K562 (cell line): Measurements from ENCODE around the gene ARHGEF17. TPM values are rescaled to one million over a fixed set of nuclear protein-coding genes. Genes with fewer than 3 reads are reported as not detected.

Experiments used
- ATAC-seq: fragments of 200-7000 bp; cut with Tn5 transposase; 3 replicates; pipeline ENCODE4 v1.9.1; 2020; ENCODE audit warnings: moderate library complexity
- BruUV-seq: library from RNA; stranded (reverse); fragments of 400-500 nt; replicated peaks from 2 replicates; lab custom pipeline; 2021; lab: Mats Ljungman, UMichigan
- CTCF ChIA-PET: fragments of 300-600 bp; formaldehyde crosslinking; extraction: SDS; loops from one replicate; lab custom pipeline; 2021; ENCODE audit warnings: low intra/inter-chr PET ratio; lab: Yijun Ruan, JAX
- POLR2A ChIA-PET: fragments of 300-600, 350-650 bp; sonication (Branson Sonifier 250); formaldehyde crosslinking; extraction: SDS; loops from one replicate; lab custom pipeline; 2021; ENCODE audit warnings: antibody characterized with exemption, inconsistent platforms; lab: Yijun Ruan, JAX
- DNase-seq, 4 experiments: peaks; one replicate each; pipeline versions ENCODE4 v3.0.0 to v3.0.0-alpha.2; 2011 to 2018; ENCODE audit warnings: low spot score in 3 of 4, mixed read lengths in 3 of 4; ENCODE audit errors: extremely low read depth in 1 of 4
- FAIRE-seq: peaks from 2 replicates; lab custom pipeline; 2011; peaks lifted over from hg19 to GRCh38; lab: Jason Lieb, UNC
- H2AFZ ChIP-seq: 2 replicates; pipeline ENCODE4 v1.6.0; 2011; ENCODE audit warnings: low read depth, low read length, control low read depth, inconsistent platforms
- H3K27ac ChIP-seq: fragments of 200-600 bp; 3 replicates; pipeline ENCODE4 v1.8.0; 2011; ENCODE audit warnings: low read depth, mild to moderate bottlenecking, control low read depth, inconsistent platforms, low read length, moderate library complexity, mixed read lengths; ENCODE audit errors: extremely low read depth
- H3K27me3 ChIP-seq, 2 experiments: fragments of 300-600 bp in 1 of 2; 2 replicates in 1 of 2; 3 replicates in 1 of 2; pipeline versions ENCODE4 v1.6.0 to v1.8.0; 2011; ENCODE audit warnings: inconsistent platforms in 2 of 2, low read length in 2 of 2, mild to moderate bottlenecking in 1 of 2, mixed read lengths in 1 of 2, moderate library complexity in 1 of 2; ENCODE audit not compliant: control insufficient read depth in 2 of 2, insufficient read depth in 2 of 2
- H3K36me3 ChIP-seq: fragments of 300-600 bp; 3 replicates; pipeline ENCODE4 v1.8.0; 2011; ENCODE audit warnings: mild to moderate bottlenecking, low read length, inconsistent platforms; ENCODE audit not compliant: control insufficient read depth, insufficient read depth
- H3K4me1 ChIP-seq, 2 experiments: fragments of 200-600 bp in 1 of 2; replicated peaks in 1 of 2; 2 replicates in 1 of 2; 3 replicates in 1 of 2; pipeline versions ENCODE4 v1.5.1 to v1.8.0; 2011; ENCODE audit warnings: inconsistent platforms in 2 of 2, low read length in 2 of 2, mild to moderate bottlenecking in 1 of 2, mixed read lengths in 1 of 2, moderate library complexity in 1 of 2; ENCODE audit not compliant: control insufficient read depth in 2 of 2, insufficient read depth in 2 of 2
- H3K4me2 ChIP-seq: 2 replicates; pipeline ENCODE4 v1.6.1; 2011; ENCODE audit warnings: low read length, control low read depth, inconsistent platforms, mixed read lengths; ENCODE audit not compliant: insufficient read depth
- H3K4me3 ChIP-seq: fragments of 200-600 bp; sonication (generic), shearing (Covaris generic); 2 replicates; pipeline ENCODE4 v1.5.1; 2016; ENCODE audit warnings: control low read depth, inconsistent platforms
- H3K79me2 ChIP-seq: fragments of 200-600 bp; 3 replicates; pipeline ENCODE4 v1.8.0; 2011; ENCODE audit warnings: low read length, inconsistent platforms; ENCODE audit not compliant: control insufficient read depth, insufficient read depth
- H3K9ac ChIP-seq, 2 experiments: 2 replicates each; pipeline versions ENCODE4 v1.6.0 to v1.6.1; 2011; ENCODE audit warnings: low read depth in 2 of 2, low read length in 2 of 2, control low read depth in 1 of 2, inconsistent platforms in 1 of 2, mild to moderate bottlenecking in 1 of 2, mixed read lengths in 1 of 2; ENCODE audit not compliant: insufficient read depth in 1 of 2
- H3K9me1 ChIP-seq: one replicate; pipeline ENCODE4 v1.6.0; 2011; ENCODE audit warnings: inconsistent platforms, mild to moderate bottlenecking, low read length, moderate library complexity; ENCODE audit not compliant: control insufficient read depth, insufficient read depth
- H3K9me3 ChIP-seq: replicated peaks from 2 replicates; pipeline ENCODE4 v1.5.1; 2011; ENCODE audit warnings: low read depth, low read length, inconsistent platforms; ENCODE audit not compliant: control insufficient read depth, insufficient read depth
- H4K20me1 ChIP-seq: replicated peaks from 2 replicates; pipeline ENCODE4 v1.6.1; 2011; ENCODE audit warnings: low read length, inconsistent platforms, mixed read lengths; ENCODE audit not compliant: control insufficient read depth, insufficient read depth
- ILF3 ChIP-seq: fragments of 450-650 bp; IDR thresholded peaks from 2 replicates; pipeline ENCODE4 v1.6.1; 2018; ENCODE audit warnings: antibody characterized with exemption, mild to moderate bottlenecking, moderate library complexity, borderline replicate concordance
- JUN ChIP-seq, 2 experiments: sonication (generic) in 1 of 2; formaldehyde crosslinking in 1 of 2; IDR thresholded peaks; 2 replicates each; pipeline versions ENCODE4 v1.6.1 to v1.8.0; 2012 to 2022; ENCODE audit warnings: borderline replicate concordance in 2 of 2, mild to moderate bottlenecking in 2 of 2, improper control_type of control experiment in 1 of 2, low read depth in 1 of 2, low read length in 1 of 2, missing genetic modification reagents in 1 of 2
- SRSF1 ChIP-seq: fragments of 200-400 bp; formaldehyde crosslinking; IDR thresholded peaks from 2 replicates; pipeline ENCODE4 v1.6.1; 2017; ENCODE audit warnings: mild to moderate bottlenecking, low read depth, low read length, moderate library complexity
- ZBTB17 ChIP-seq: fragments of 450-650 bp; formaldehyde crosslinking; IDR thresholded peaks from 2 replicates; pipeline ENCODE4 v1.4.0; 2020; ENCODE audit warnings: mild to moderate bottlenecking
- ZNF830 ChIP-seq: fragments of 250-450 bp; sonication (Bioruptor Pico); IDR thresholded peaks from 2 replicates; pipeline ENCODE4 v1.5.0; 2021; ENCODE audit warnings: mild to moderate bottlenecking
- WGBS: fragments of 100-300 bp; shearing (Covaris generic); methylation state at CpG from one replicate; pipeline ENCODE4 v1.1.6; 2016; ENCODE audit warnings: low coverage, mixed read lengths; ENCODE audit not compliant: insufficient coverage; ENCODE audit errors: missing lambda C conversion rate; 5-methylcytosine and 5-hydroxymethylcytosine counted together
- in situ Hi-C: fragments of 300-500 bp; cut with MboI; formaldehyde crosslinking; loops from 4 replicates; pipeline ENCODE4 v1.15.0; 2018; ENCODE audit warnings: inconsistent platforms, mixed read lengths
- intact Hi-C: fragments of 100-400 bp; cut with micrococcal nuclease; formaldehyde crosslinking; loops from 2 replicates; pipeline ENCODE4 v1.14.2; 2022
- polyA plus RNA-seq, 8 experiments: library from polyadenylated mRNA; depleted of rRNA in 4 of 8; stranded (reverse) in 5 of 8; unstranded in 3 of 8; fragments of >200 nt; fragmentation: Nextera tagmentation in 2 of 8; fragmentation: Illumina TruSeq in 1 of 8; extraction: Ambion mirVana in 2 of 8; extraction: Trizol in 1 of 8; gene quantifications; 2 replicates each; pipeline versions ENCODE4 v1.2.1 to v1.2.3, GENCODE V29; 2011 to 2014; ENCODE audit warnings: inconsistent platforms in 1 of 8, missing spikeins in 1 of 8
- total RNA-seq, 7 experiments: library from RNA; depleted of rRNA in 6 of 7; stranded (reverse); fragments of >200 nt in 6 of 7; fragmentation: Illumina TruSeq in 2 of 7; extraction: Trizol in 2 of 7; gene quantifications; 2 replicates each; pipeline versions ENCODE4 v1.2.1 to v1.2.3, GENCODE V29; 2011 to 2021; ENCODE audit warnings: low replicate concordance in 1 of 7
- TF ChIP-seq, protein P1 (sequence below): fragments of 250-450 bp; sonication (Bioruptor Pico); IDR thresholded peaks from 2 replicates; pipeline ENCODE4 v1.8.0; 2022; ENCODE audit warnings: inconsistent platforms, mild to moderate bottlenecking, moderate library complexity, borderline replicate concordance
- TF ChIP-seq, protein P2 (sequence below): IDR thresholded peaks from 2 replicates; pipeline ENCODE4 v1.6.1; 2011; ENCODE audit warnings: borderline replicate concordance, low read depth, mild to moderate bottlenecking, moderate library complexity, low read length; ENCODE audit not compliant: insufficient read depth, poor library complexity, severe bottlenecking

The ARHGEF17 gene
- total and polyA plus RNA-seq, 9 of the 15 experiments (the other 6 are each of a cell fraction or from before 2014, with no cell fraction given) = 0.04 to 0.68 (median 0.10) TPM; not detected in 2

DNA sequence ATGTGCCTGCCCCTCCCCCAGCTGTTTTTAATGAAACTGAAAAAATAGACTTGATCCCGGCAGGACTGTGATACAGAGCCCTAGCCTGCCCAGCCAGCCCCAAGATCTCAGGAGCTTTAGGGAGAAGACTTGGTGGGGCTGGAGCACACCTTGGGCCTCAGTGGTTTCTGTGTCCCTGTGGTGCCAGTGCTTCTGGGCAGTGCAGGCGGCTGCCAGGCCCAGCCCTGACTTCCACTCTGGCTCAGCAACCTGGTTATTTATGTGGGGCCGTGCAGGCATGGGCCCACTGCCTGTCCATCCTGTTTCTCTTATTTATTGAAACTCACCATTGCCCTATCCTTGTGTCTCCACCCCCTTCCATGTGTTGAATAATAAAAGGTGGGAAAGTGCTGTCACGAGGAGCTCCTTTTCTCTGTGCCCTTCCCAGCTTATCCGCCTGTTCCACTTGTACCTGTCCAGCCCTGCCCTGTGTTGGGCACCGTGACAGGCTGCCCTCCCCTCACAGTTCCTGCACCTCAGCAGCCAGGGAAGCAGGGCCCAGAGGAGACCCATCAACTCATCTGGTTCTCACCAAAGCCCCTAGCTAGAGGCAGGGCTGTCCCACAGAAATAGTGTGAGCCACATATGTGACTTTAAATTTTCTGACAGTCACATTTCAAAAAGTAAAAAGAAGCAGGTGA lies 88.3 kb downstream of the ARHGEF17 start:
- in situ Hi-C loops = no loop called here
- Histone ChIP-seq H4K20me1 (peaks cover 21% of the 10 kb centered on the region; the same call in 1 of the 2 replicates), H3K79me2 (no peaks in the 10 kb centered on the region), H2AFZ (no peak overlapping the region), H3K9me1 (peaks cover 3% of the 10 kb centered on the region), H3K9me3 (no peaks in the 10 kb centered on the region), H3K27me3 (no peaks in the 10 kb centered on the region), H3K4me3 (no peak overlapping the region), H3K4me1 (peaks cover 8 to 42% of the 10 kb centered on the region in 2 experiments; a peak in 4 of 5 replicates), H3K4me2 (no peak overlapping the region), H3K36me3 (peaks cover 57% of the 10 kb centered on the region; the same call in 2 of the 3 replicates), H3K27ac (no peak overlapping the region), H3K9ac (no peak overlapping the region; a peak in 1 of 4 replicates)
- intact Hi-C loops = no loop called here
- DNase-seq (no peak), FAIRE-seq (no peak), ATAC-seq (no peak)
- no TSS peak for BruUV-seq
- TF ChIP-seq, protein P1, sequence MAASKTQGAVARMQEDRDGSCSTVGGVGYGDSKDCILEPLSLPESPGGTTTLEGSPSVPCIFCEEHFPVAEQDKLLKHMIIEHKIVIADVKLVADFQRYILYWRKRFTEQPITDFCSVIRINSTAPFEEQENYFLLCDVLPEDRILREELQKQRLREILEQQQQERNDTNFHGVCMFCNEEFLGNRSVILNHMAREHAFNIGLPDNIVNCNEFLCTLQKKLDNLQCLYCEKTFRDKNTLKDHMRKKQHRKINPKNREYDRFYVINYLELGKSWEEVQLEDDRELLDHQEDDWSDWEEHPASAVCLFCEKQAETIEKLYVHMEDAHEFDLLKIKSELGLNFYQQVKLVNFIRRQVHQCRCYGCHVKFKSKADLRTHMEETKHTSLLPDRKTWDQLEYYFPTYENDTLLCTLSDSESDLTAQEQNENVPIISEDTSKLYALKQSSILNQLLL (CRISPR knock-in tag) = no peak
- TF ChIP-seq ZBTB17 (no peak), ILF3 (no peak), JUN (IDR thresholded peaks at IDR 0.05; ENCODE audit: borderline replicate concordance, low read depth, low read length) (no peak), JUN (CRISPR knock-in tag; IDR thresholded peaks at IDR 0.05; ENCODE audit: borderline replicate concordance) (no peak), SRSF1 (no peak), ZNF830 (CRISPR knock-in tag) (no peak)
- TF ChIP-seq, protein P2, sequence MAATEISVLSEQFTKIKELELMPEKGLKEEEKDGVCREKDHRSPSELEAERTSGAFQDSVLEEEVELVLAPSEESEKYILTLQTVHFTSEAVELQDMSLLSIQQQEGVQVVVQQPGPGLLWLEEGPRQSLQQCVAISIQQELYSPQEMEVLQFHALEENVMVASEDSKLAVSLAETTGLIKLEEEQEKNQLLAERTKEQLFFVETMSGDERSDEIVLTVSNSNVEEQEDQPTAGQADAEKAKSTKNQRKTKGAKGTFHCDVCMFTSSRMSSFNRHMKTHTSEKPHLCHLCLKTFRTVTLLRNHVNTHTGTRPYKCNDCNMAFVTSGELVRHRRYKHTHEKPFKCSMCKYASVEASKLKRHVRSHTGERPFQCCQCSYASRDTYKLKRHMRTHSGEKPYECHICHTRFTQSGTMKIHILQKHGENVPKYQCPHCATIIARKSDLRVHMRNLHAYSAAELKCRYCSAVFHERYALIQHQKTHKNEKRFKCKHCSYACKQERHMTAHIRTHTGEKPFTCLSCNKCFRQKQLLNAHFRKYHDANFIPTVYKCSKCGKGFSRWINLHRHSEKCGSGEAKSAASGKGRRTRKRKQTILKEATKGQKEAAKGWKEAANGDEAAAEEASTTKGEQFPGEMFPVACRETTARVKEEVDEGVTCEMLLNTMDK = no peak
- WGBS = 89% methylated on average over 5 of the region's 6 CpGs
- CTCF ChIA-PET = no interaction called here
- POLR2A ChIA-PET = interaction anchor here (0.6 to 0.9 kb wide), 3 partner anchors 11 to 524 kb away, joined by 3 read pairs; no protein-coding TSS in a partner anchor
